Neuronal stem cell (in vitro differentiated cells): ENCODE measurements around the gene TSNAX.

ENCODE experiments used
- DNase-seq: peaks from one replicate; pipeline ENCODE4 v3.0.0-alpha.2; 2013; ENCODE audit warnings: low spot score
- H2AFZ ChIP-seq: one replicate; pipeline ENCODE4 v1.6.1; 2013; ENCODE audit warnings: mild to moderate bottlenecking, low read length, inconsistent platforms
- H2AK5ac ChIP-seq: 2 replicates; pipeline ENCODE4 v1.6.1; 2013; ENCODE audit warnings: low read depth, mild to moderate bottlenecking, inconsistent platforms, low read length, moderate library complexity, mixed read lengths
- H2BK120ac ChIP-seq: 2 replicates; pipeline ENCODE4 v1.6.1; 2013; ENCODE audit warnings: low read depth, mild to moderate bottlenecking, inconsistent platforms, low read length, moderate library complexity, mixed read lengths
- H2BK12ac ChIP-seq: one replicate; pipeline ENCODE4 v1.6.1; 2013; ENCODE audit warnings: low read length, inconsistent platforms
- H2BK15ac ChIP-seq: 2 replicates; pipeline ENCODE4 v1.6.1; 2013; ENCODE audit warnings: mild to moderate bottlenecking, low read length, inconsistent platforms, mixed read lengths
- H2BK5ac ChIP-seq: one replicate; pipeline ENCODE4 v1.6.1; 2013; ENCODE audit warnings: inconsistent platforms, mild to moderate bottlenecking, low read length, moderate library complexity
- H3K14ac ChIP-seq: one replicate; pipeline ENCODE4 v1.6.1; 2013; ENCODE audit warnings: low read length, inconsistent platforms
- H3K18ac ChIP-seq: 2 replicates; pipeline ENCODE4 v1.6.1; 2013; ENCODE audit warnings: low read length, inconsistent platforms
- H3K23ac ChIP-seq: 2 replicates; pipeline ENCODE4 v1.6.1; 2013; ENCODE audit warnings: low read depth, mild to moderate bottlenecking, mixed read lengths, low read length, inconsistent platforms; ENCODE audit not compliant: poor library complexity
- H3K27ac ChIP-seq: replicated peaks from 3 replicates; pipeline ENCODE4 v1.5.1; 2013; ENCODE audit warnings: low read length, inconsistent platforms
- H3K27me3 ChIP-seq, 3 experiments: 2 replicates each; pipeline ENCODE4 v1.6.1; 2013; ENCODE audit warnings: low read length in 3 of 3, mild to moderate bottlenecking in 2 of 3, inconsistent platforms in 1 of 3, low read depth in 1 of 3, mixed read lengths in 1 of 3, moderate library complexity in 1 of 3; ENCODE audit not compliant: control insufficient read depth in 3 of 3, insufficient read depth in 3 of 3
- H3K36me3 ChIP-seq, 2 donors: replicated peaks in 1 of 2; 2 replicates each; pipeline ENCODE4 v1.6.1; 2013; ENCODE audit warnings: low read length in 2 of 2; ENCODE audit not compliant: control insufficient read depth in 2 of 2, insufficient read depth in 2 of 2
- H3K4ac ChIP-seq: 2 replicates; pipeline ENCODE4 v1.6.1; 2013; ENCODE audit warnings: inconsistent platforms, mild to moderate bottlenecking, low read length, moderate library complexity
- H3K4me1 ChIP-seq, 2 donors: 1 replicate in 1 of 2; 2 replicates in 1 of 2; pipeline ENCODE4 v1.6.1; 2013; ENCODE audit warnings: low read length in 2 of 2, low read depth in 1 of 2; ENCODE audit not compliant: control insufficient read depth in 2 of 2, insufficient read depth in 1 of 2
- H3K4me2 ChIP-seq: one replicate; pipeline ENCODE4 v1.6.1; 2013; ENCODE audit warnings: mild to moderate bottlenecking, low read length, inconsistent platforms; ENCODE audit not compliant: insufficient read depth, poor library complexity, severe bottlenecking
- H3K4me3 ChIP-seq, 2 donors: 2 replicates each; pipeline ENCODE4 v1.5.1; 2013; ENCODE audit warnings: low read length in 2 of 2, mild to moderate bottlenecking in 2 of 2, inconsistent platforms in 1 of 2, moderate library complexity in 1 of 2
- H3K79me1 ChIP-seq: one replicate; pipeline ENCODE4 v1.6.1; 2013; ENCODE audit warnings: low read depth, mild to moderate bottlenecking, inconsistent platforms, low read length, moderate library complexity
- H3K9ac ChIP-seq: one replicate; pipeline ENCODE4 v1.6.1; 2013; ENCODE audit warnings: mild to moderate bottlenecking, low read depth, low read length, inconsistent platforms; ENCODE audit not compliant: poor library complexity
- H3K9me3 ChIP-seq, 2 donors: replicated peaks in 1 of 2; 2 replicates each; pipeline versions ENCODE3 to v1.6.1; 2013; ENCODE audit warnings: low read length in 2 of 2, mild to moderate bottlenecking in 2 of 2, inconsistent platforms in 1 of 2, low read depth in 1 of 2, mixed read lengths in 1 of 2, moderate library complexity in 1 of 2; ENCODE audit not compliant: control insufficient read depth in 2 of 2, insufficient read depth in 1 of 2
- H4K8ac ChIP-seq: one replicate; pipeline ENCODE4 v1.6.1; 2013; ENCODE audit warnings: low read depth, mild to moderate bottlenecking, inconsistent platforms, low read length, moderate library complexity
- H4K91ac ChIP-seq: one replicate; pipeline ENCODE4 v1.6.1; 2013; ENCODE audit warnings: low read length, low read depth, mild to moderate bottlenecking, inconsistent platforms; ENCODE audit not compliant: poor library complexity
- WGBS, 2 donors: extraction: QIAGEN DNeasy Blood & Tissue Kit; methylation state at CpG; one replicate each; pipeline ENCODE4 v1.1.7; 2013; ENCODE audit warnings: missing lambda C conversion rate in 2 of 2, mixed read lengths in 1 of 2; ENCODE audit not compliant: insufficient read length in 2 of 2, insufficient replicate concordance in 1 of 2; ENCODE audit errors: extremely low coverage in 2 of 2; 5-methylcytosine and 5-hydroxymethylcytosine counted together

The TSNAX gene

DNA sequence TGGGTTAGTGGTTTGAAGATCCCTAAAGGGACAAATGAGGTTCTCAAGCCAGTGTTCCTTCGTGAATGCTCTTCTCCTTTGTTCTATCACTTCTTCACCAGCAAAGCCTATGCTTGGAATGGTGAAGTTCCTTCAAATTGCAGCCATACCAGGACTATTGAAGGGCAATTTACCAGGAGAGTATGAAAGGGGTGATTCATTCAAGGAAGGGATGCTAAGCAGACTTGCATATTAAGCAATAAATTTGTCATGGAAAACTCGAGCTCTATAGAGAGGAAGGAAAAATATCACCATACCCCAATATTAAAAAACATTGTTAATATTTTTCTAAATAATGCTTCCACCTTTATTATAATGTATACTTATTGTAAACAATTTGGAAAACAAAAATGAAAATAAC, 9.3 kb upstream of the TSNAX start:
- no peak for DNase-seq
- WGBS, 2 donors, result no CpG with 5 or more reads among the region's 2 CpGs
- H3K9ac ChIP-seq, result no peak overlapping the region
- H2BK5ac ChIP-seq, result no peak overlapping the region
- H3K27me3 ChIP-seq, result no peaks in the 10 kb centered on the region
- H3K79me1 ChIP-seq, result no peaks in the 10 kb centered on the region
- H3K23ac ChIP-seq, result no peak overlapping the region
- no peaks in the 10 kb centered on the region for H3K36me3 ChIP-seq
- H3K27ac ChIP-seq, result no peak overlapping the region
- H3K9me3 ChIP-seq, result no peaks in the 10 kb centered on the region
- H3K4me1 ChIP-seq, result peaks cover 4 to 10% of the 10 kb centered on the region in 2 donors
- no peak overlapping the region for H4K8ac ChIP-seq
- no peak overlapping the region for H3K4me2 ChIP-seq
- H2AK5ac ChIP-seq, result no peak overlapping the region
- no peak overlapping the region for H3K4me3 ChIP-seq
- H2AFZ ChIP-seq, result peak overlapping the region; percentile 14
- H4K91ac ChIP-seq, result no peak overlapping the region
- H3K14ac ChIP-seq, result no peak overlapping the region
- no peak overlapping the region for H2BK120ac ChIP-seq
- H2BK12ac ChIP-seq, result no peak overlapping the region
- H3K18ac ChIP-seq, result no peak overlapping the region
- H3K4ac ChIP-seq, result no peak overlapping the region
- no peak overlapping the region for H2BK15ac ChIP-seq

DNA sequence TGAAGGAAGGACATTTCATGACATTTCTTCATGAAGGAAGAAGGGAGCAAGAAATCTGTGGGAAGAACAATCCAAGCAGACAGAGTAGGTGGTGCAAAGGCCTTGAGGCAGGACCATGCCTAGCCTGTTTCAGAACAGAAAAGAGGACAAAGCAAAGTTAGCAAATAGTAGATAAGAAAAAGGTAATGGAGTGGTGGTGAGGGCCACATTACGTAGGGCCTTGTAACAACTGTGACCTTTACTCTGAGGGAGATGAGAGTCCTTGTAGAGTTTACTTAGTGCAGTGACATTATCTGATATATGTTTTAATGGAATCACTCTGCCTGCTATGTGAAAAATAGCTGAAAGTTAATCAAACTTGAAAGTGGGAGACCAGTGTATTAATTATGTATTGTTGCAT, 6.4 kb upstream of the TSNAX start:
- Histone ChIP-seq H4K91ac (no peak overlapping the region), H3K27ac (no peak overlapping the region), H3K18ac (no peak overlapping the region), H3K27me3 (no peaks in the 10 kb centered on the region), H2AFZ (no peak overlapping the region), H3K4me3 (no peak overlapping the region), H3K4me1 (peaks cover 4 to 10% of the 10 kb centered on the region in 2 donors), H3K4me2 (no peak overlapping the region), H3K4ac (no peak overlapping the region), H3K9ac (no peak overlapping the region), H2BK120ac (no peak overlapping the region), H2BK12ac (no peak overlapping the region), H3K36me3 (no peaks in the 10 kb centered on the region), H3K79me1 (no peaks in the 10 kb centered on the region), H2BK15ac (no peak overlapping the region), H3K23ac (no peak overlapping the region), H3K9me3 (no peaks in the 10 kb centered on the region), H3K14ac (no peak overlapping the region), H4K8ac (no peak overlapping the region), H2BK5ac (no peak overlapping the region), H2AK5ac (no peak overlapping the region)
- DNase-seq, result no peak
- no CpG with 5 or more reads among the region's 1 CpG for WGBS, 2 donors

DNA sequence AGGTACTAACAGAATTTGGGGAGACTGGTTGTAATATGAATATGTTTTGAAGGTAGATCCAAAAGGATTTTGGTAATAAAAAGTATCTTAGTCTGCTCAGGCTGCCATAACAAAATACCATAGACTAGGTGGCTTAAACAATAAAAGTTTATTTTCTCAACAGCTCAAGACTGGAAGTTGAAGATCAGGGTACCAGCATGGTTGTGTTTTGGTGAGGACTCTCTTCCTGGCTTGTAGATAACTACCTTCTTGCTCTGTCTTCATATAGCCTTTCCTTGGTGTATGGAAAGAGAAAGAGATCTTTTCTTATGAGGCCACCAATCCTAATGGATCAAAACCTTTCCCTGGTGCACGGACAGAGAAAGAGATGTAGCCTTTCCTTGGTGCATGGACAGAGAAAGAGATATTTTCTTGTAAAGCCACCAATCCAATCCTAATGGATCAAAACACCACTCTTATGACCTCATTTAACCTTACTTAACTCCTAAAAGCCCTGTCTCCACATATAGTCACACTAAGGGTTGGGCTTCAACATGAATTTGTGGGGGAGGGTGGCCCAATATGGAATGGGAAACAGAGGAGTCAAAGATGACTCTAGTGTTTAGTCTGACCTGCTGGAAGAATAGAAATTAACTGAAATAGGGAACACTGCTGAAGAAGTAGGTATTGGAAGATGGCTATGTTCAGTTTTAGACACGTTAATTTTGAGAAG, 5.4 kb upstream of the TSNAX start:
- H3K4ac ChIP-seq, result no peak overlapping the region

DNA sequence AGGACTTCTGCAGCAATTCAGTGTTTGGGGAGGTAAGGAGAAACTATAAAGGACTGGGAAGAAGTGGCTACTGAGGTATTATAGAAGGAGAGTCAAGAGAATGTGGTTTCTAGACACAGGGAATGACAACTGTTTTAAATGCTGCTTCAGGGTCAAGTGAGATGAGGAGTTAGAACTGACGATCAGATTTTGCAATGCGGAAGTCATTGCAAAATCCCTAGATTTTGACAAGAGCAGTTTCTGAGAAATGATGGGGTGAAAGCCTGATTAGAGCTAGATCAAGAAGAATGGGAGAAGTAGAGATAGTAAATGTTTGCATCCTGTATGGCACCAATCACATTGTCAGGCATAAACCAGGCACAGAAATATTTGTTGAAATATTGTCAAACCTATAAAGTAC, 4.7 kb upstream of the TSNAX start:
- Histone ChIP-seq H3K18ac (no peak overlapping the region), H3K9me3 (no peaks in the 10 kb centered on the region), H2AFZ (no peak overlapping the region), H3K27me3 (no peaks in the 10 kb centered on the region), H3K4me2 (no peak overlapping the region), H3K79me1 (no peaks in the 10 kb centered on the region), H2BK5ac (no peak overlapping the region), H3K14ac (no peak overlapping the region), H2BK120ac (no peak overlapping the region), H4K8ac (no peak overlapping the region), H2BK15ac (no peak overlapping the region), H3K9ac (no peak overlapping the region), H3K4me1 (peaks cover 3 to 6% of the 10 kb centered on the region in 2 donors), H3K4ac (no peak overlapping the region), H3K27ac (no peak overlapping the region), H2BK12ac (no peak overlapping the region), H3K23ac (no peak overlapping the region), H4K91ac (no peak overlapping the region), H2AK5ac (no peak overlapping the region), H3K36me3 (no peaks in the 10 kb centered on the region), H3K4me3 (no peak overlapping the region)
- no peak for DNase-seq
- WGBS, 2 donors, result no CpG with 5 or more reads among the region's 2 CpGs

More for the DNA sequence above, 5.4 kb upstream of the TSNAX start:
- no peak overlapping the region for H2BK12ac ChIP-seq
- no peaks in the 10 kb centered on the region for H3K9me3 ChIP-seq
- H3K79me1 ChIP-seq, result no peaks in the 10 kb centered on the region
- H3K4me3 ChIP-seq, result no peak overlapping the region
- whole genome bisulfite sequencing, 2 donors, result no CpG with 5 or more reads among the region's 2 CpGs
- H3K27ac ChIP-seq, result no peak overlapping the region
- H3K4me1 ChIP-seq, result peaks cover 7 to 12% of the 10 kb centered on the region in 2 donors
- no peak for DNase-seq
- H3K4me2 ChIP-seq, result no peak overlapping the region
- no peak overlapping the region for H2AK5ac ChIP-seq
- H2BK5ac ChIP-seq, result no peak overlapping the region
- H3K23ac ChIP-seq, result no peak overlapping the region
- H2AFZ ChIP-seq, result no peak overlapping the region
- no peak overlapping the region for H4K91ac ChIP-seq
- H2BK15ac ChIP-seq, result no peak overlapping the region
- no peak overlapping the region for H2BK120ac ChIP-seq
- H4K8ac ChIP-seq, result no peak overlapping the region
- H3K18ac ChIP-seq, result no peak overlapping the region
- no peaks in the 10 kb centered on the region for H3K27me3 ChIP-seq
- H3K9ac ChIP-seq, result no peak overlapping the region
- no peak overlapping the region for H3K14ac ChIP-seq
- H3K36me3 ChIP-seq, result no peaks in the 10 kb centered on the region
